ENCODE measurements around the gene SPON2. TPM values are rescaled to one million over a fixed set of nuclear protein-coding genes. Genes with fewer than 3 reads are reported as not detected.

SPON2 gene
- total RNA-seq, 1 experiment from 2014 or later: 1.8 TPM

DNA sequence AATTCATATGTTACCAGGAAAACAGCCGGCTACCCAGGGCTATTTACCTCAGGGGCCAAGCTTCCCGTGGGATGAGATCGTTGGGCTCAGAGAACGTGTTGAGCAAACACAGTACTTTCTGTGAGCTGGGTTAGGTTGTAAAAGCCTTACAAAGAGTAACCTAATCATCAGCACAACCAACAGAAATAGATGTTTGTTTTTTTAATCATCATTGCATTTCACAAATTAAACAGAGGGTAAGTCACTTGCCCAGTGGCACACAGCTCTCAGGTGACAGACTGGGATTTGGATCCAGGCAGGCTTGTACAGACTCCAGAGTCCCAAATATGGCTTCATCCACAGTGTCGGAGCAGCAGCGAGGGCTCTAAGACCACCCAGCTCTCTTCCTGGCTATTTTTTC is 20.1 kb downstream of the SPON2 start:
- CTCF ChIA-PET: no interaction called here
- Histone ChIP-seq H3K36me3 (ENCODE audit: control insufficient read depth, insufficient read depth, low read length) (no peaks in the 10 kb centered on the region), H3K27me3 (ENCODE audit: control insufficient read depth, insufficient read depth, low read length) (no peaks in the 10 kb centered on the region), H3K4me3 (ENCODE audit: low read depth in 2 of 2, low read length in 2 of 2) (no peak overlapping the region), H3K4me1 (ENCODE audit: control insufficient read depth, insufficient read depth, low read length) (no peaks in the 10 kb centered on the region), H3K27ac (ENCODE audit: low read length) (no peak overlapping the region), H3K9me3 (ENCODE audit: control insufficient read depth, insufficient read depth, low read depth, low read length) (no peaks in the 10 kb centered on the region)
- TF ChIP-seq, protein P1, sequence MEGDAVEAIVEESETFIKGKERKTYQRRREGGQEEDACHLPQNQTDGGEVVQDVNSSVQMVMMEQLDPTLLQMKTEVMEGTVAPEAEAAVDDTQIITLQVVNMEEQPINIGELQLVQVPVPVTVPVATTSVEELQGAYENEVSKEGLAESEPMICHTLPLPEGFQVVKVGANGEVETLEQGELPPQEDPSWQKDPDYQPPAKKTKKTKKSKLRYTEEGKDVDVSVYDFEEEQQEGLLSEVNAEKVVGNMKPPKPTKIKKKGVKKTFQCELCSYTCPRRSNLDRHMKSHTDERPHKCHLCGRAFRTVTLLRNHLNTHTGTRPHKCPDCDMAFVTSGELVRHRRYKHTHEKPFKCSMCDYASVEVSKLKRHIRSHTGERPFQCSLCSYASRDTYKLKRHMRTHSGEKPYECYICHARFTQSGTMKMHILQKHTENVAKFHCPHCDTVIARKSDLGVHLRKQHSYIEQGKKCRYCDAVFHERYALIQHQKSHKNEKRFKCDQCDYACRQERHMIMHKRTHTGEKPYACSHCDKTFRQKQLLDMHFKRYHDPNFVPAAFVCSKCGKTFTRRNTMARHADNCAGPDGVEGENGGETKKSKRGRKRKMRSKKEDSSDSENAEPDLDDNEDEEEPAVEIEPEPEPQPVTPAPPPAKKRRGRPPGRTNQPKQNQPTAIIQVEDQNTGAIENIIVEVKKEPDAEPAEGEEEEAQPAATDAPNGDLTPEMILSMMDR (IDR thresholded peaks at IDR 0.05): no peak
- intact Hi-C loops (cut with micrococcal nuclease; ENCODE audit: unreplicated experiment): no loop called here
- DNase-seq (ENCODE audit: low read depth, low spot score): no peak
- BruUV-seq (replicated peaks): no TSS peak
- ATAC-seq: no peak
- POLR2A ChIA-PET: no interaction called here
- in situ Hi-C loops (cut with HindIII; ENCODE audit: low pct_unique_long_range_greater_than_20kb, low sequenced_read_pairs): no loop called here

DNA sequence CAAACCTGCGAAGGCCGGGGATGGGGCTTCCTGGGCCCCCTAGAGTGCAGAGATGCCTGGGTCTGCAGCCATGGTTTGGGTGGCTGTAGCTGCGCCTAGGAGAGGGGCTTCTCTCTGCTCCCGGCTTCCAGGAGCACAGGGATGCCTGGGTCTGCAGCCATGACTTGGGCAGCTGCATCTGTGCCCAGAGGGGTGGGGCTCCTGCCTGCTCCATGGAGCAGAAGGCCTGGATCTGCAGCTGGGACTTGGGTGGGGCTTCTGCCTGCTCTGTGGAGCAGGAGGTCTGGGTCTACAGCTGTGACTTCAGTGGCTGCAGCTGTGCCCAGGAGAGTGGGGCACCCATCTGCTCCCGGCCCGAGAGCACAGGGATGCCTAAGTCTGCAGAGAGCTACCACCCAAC is 20.8 kb downstream of the SPON2 start:
- ChIA-PET CTCF (no interaction called here), POLR2A (no interaction called here)
- ATAC-seq (no peak), DNase-seq (ENCODE audit: low read depth, low spot score) (no peak)
- in situ Hi-C loops (cut with HindIII; ENCODE audit: low pct_unique_long_range_greater_than_20kb, low sequenced_read_pairs) (no loop called here), intact Hi-C loops (cut with micrococcal nuclease; ENCODE audit: unreplicated experiment) (no loop called here)
- TF ChIP-seq, protein P2, sequence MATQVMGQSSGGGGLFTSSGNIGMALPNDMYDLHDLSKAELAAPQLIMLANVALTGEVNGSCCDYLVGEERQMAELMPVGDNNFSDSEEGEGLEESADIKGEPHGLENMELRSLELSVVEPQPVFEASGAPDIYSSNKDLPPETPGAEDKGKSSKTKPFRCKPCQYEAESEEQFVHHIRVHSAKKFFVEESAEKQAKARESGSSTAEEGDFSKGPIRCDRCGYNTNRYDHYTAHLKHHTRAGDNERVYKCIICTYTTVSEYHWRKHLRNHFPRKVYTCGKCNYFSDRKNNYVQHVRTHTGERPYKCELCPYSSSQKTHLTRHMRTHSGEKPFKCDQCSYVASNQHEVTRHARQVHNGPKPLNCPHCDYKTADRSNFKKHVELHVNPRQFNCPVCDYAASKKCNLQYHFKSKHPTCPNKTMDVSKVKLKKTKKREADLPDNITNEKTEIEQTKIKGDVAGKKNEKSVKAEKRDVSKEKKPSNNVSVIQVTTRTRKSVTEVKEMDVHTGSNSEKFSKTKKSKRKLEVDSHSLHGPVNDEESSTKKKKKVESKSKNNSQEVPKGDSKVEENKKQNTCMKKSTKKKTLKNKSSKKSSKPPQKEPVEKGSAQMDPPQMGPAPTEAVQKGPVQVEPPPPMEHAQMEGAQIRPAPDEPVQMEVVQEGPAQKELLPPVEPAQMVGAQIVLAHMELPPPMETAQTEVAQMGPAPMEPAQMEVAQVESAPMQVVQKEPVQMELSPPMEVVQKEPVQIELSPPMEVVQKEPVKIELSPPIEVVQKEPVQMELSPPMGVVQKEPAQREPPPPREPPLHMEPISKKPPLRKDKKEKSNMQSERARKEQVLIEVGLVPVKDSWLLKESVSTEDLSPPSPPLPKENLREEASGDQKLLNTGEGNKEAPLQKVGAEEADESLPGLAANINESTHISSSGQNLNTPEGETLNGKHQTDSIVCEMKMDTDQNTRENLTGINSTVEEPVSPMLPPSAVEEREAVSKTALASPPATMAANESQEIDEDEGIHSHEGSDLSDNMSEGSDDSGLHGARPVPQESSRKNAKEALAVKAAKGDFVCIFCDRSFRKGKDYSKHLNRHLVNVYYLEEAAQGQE (IDR thresholded peaks at IDR 0.05; ENCODE audit: insufficient read depth in 1 of 2, low read depth in 2 of 2, low read length in 1 of 2): no peak
- TF ChIP-seq POLR2AphosphoS5 (IDR thresholded peaks at IDR 0.05; ENCODE audit: low read depth, low read length) (no peak), SIN3A (IDR thresholded peaks at IDR 0.05; ENCODE audit: borderline replicate concordance, insufficient read depth, low read depth, low read length) (no peak), TCF7L2 (IDR thresholded peaks at IDR 0.05; ENCODE audit: low read depth, low read length) (no peak)
- TF ChIP-seq, protein P1 (IDR thresholded peaks at IDR 0.05): no peak
- no peak overlapping the region for H3K27ac ChIP-seq (ENCODE audit: low read length)
- H3K27me3 ChIP-seq (ENCODE audit: control insufficient read depth, insufficient read depth, low read length): no peaks in the 10 kb centered on the region
- no peaks in the 10 kb centered on the region for H3K9me3 ChIP-seq (ENCODE audit: control insufficient read depth, insufficient read depth, low read depth, low read length)
- H3K36me3 ChIP-seq (ENCODE audit: control insufficient read depth, insufficient read depth, low read length): no peaks in the 10 kb centered on the region
- H3K4me3 ChIP-seq (ENCODE audit: low read depth in 2 of 2, low read length in 2 of 2): no peak overlapping the region
- no peaks in the 10 kb centered on the region for H3K4me1 ChIP-seq (ENCODE audit: control insufficient read depth, insufficient read depth, low read length)
- no TSS peak for BruUV-seq (replicated peaks)

DNA sequence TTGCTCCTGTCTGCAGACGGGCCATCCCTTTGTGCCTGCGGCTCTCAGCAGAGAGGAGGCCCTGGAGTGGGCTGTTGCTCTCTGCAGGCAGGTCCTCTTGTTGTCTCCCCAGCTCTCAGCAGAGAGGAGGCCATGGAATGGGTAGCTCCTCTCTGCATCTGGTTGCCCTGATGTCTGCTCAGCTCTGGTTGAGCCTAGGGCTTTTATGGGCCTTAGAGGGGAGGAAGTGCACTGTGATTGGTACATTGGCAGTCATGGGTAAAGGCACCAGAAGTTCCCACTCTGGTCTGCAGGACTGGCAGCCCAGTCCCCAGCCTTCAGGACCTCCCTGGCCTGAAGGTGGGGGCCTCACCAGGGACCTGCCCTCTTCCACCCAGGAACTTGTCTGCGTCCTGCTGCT is 21.5 kb downstream of the SPON2 start:
- TF ChIP-seq, protein P1 (IDR thresholded peaks at IDR 0.05): no peak
- TF ChIP-seq SIN3A (IDR thresholded peaks at IDR 0.05; ENCODE audit: borderline replicate concordance, insufficient read depth, low read depth, low read length) (no peak), POLR2AphosphoS5 (IDR thresholded peaks at IDR 0.05; ENCODE audit: low read depth, low read length) (no peak), TCF7L2 (IDR thresholded peaks at IDR 0.05; ENCODE audit: low read depth, low read length) (no peak)
- TF ChIP-seq, protein P2 (IDR thresholded peaks at IDR 0.05; ENCODE audit: insufficient read depth in 1 of 2, low read depth in 2 of 2, low read length in 1 of 2): no peak
- no peaks in the 10 kb centered on the region for H3K27me3 ChIP-seq (ENCODE audit: control insufficient read depth, insufficient read depth, low read length)
- intact Hi-C loops (cut with micrococcal nuclease; ENCODE audit: unreplicated experiment) (no loop called here), in situ Hi-C loops (cut with HindIII; ENCODE audit: low pct_unique_long_range_greater_than_20kb, low sequenced_read_pairs) (no loop called here)
- H3K9me3 ChIP-seq (ENCODE audit: control insufficient read depth, insufficient read depth, low read depth, low read length): no peaks in the 10 kb centered on the region
- CTCF ChIA-PET: no interaction called here
- H3K27ac ChIP-seq (ENCODE audit: low read length): no peak overlapping the region
- H3K4me1 ChIP-seq (ENCODE audit: control insufficient read depth, insufficient read depth, low read length): no peaks in the 10 kb centered on the region
- DNase-seq (ENCODE audit: low read depth, low spot score) (no peak), ATAC-seq (no peak)
- no TSS peak for BruUV-seq (replicated peaks)
- POLR2A ChIA-PET: interaction anchor here (0.8 kb wide), 1 partner anchor 384 kb away, joined by 3 read pairs; no protein-coding TSS in a partner anchor
- no peak overlapping the region for H3K4me3 ChIP-seq (ENCODE audit: low read depth in 2 of 2, low read length in 2 of 2)
- no peaks in the 10 kb centered on the region for H3K36me3 ChIP-seq (ENCODE audit: control insufficient read depth, insufficient read depth, low read length)

All from Panc1 (cell line).